Thyroid gland (tissue), 4 donors: ENCODE results near the gene RASA3.

Experiments
- CTCF ChIP-seq, 6 experiments: fragments of 200-600 bp in 3 of 6; fragments of 450-650 bp in 3 of 6; sonication (generic) in 3 of 6; IDR thresholded peaks; one replicate each; pipeline ENCODE4 v1.5.1; 2016 to 2019; ENCODE audit warnings: antibody characterized with exemption in 6 of 6, mild to moderate bottlenecking in 2 of 6, inconsistent platforms in 1 of 6, moderate library complexity in 1 of 6
- POLR2A ChIP-seq, 2 donors: fragments of 450-650 bp; IDR thresholded peaks; one replicate each; pipeline ENCODE4 v1.6.1; 2017; ENCODE audit warnings: antibody characterized with exemption in 2 of 2, mild to moderate bottlenecking in 2 of 2, moderate library complexity in 1 of 2

DNA sequence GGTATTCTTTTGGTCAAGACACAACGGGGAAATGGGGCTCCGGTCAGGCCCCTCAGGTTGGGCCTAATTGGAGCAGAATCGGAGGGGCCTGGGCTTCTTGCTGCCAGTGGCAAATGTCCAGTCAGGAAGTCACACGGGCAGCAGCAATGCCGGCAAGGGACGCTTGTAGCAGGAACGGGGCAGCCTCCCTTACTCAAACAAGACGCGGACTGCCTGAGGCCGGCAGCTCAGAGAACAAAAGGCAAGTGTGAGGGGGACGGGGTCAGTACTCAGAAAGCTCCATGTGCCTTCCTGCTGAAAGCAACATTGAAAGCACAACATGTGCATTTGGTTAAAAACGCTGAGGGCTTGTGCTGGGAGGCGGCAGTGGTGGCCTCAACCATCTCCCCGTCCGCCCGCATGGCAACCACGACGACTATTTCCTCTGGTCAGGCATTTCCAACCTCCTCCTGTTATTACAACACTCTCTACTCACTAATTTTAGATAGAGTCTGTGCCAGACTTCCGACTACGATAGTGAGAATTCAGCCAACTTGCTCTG lies 20.5 kb upstream of the RASA3 start:
- TF ChIP-seq CTCF (IDR thresholded peaks at IDR 0.05) = no peak
- TF ChIP-seq POLR2A (IDR thresholded peaks at IDR 0.05) = no peak
